Upper lobe of right lung (tissue), 1 donor: Measurements from ENCODE around the gene GPR141. TPM values are rescaled to one million over a fixed set of nuclear protein-coding genes. Genes with fewer than 3 reads are reported as not detected.

Experiments used
- ATAC-seq: fragments of 200-7000 bp; cut with Tn5 transposase; one replicate; pipeline ENCODE4 v1.9.1; 2020; ENCODE audit warnings: mild to moderate bottlenecking, moderate library complexity
- DNase-seq: peaks from one replicate; pipeline ENCODE4 v3.0.0-alpha.2; 2020
- H3K27ac ChIP-seq: fragments of 200-600 bp; one replicate; pipeline ENCODE4 v1.8.0; 2022
- H3K27me3 ChIP-seq: fragments of 200-600 bp; one replicate; pipeline ENCODE4 v1.8.0; 2022; ENCODE audit warnings: mild to moderate bottlenecking
- H3K36me3 ChIP-seq: fragments of 200-600 bp; one replicate; pipeline ENCODE4 v1.8.0; 2022
- H3K4me1 ChIP-seq: fragments of 200-600 bp; one replicate; pipeline ENCODE4 v1.8.0; 2022
- H3K4me3 ChIP-seq: fragments of 200-600 bp; one replicate; pipeline ENCODE4 v1.8.0; 2022; ENCODE audit warnings: mild to moderate bottlenecking
- H3K9me3 ChIP-seq: fragments of 200-600 bp; one replicate; pipeline ENCODE4 v1.8.0; 2022
- CTCF ChIP-seq: fragments of 200-600 bp; IDR thresholded peaks from one replicate; pipeline ENCODE4 v1.8.0; 2022; ENCODE audit warnings: antibody characterized with exemption
- intact Hi-C: fragments of 100-400 bp; cut with DNase I; formaldehyde crosslinking; loops from one replicate; pipeline ENCODE4 v1.11.0; 2022
- total RNA-seq: library from RNA; stranded (reverse); fragmentation: NEBNext Ultra II Directional; extraction: Animal tissue kit (Norgen Biotek cat#: 25700); gene quantifications from one replicate; pipeline ENCODE4 v1.2.1, GENCODE V29; 2021
- donor health status: DM: no; HTN: yes; CAD: no; lungs with severe emphysema.

Gene GPR141
- total RNA-seq, 1 donor from 2014 or later = 4.0 TPM

- Histone ChIP-seq H3K9me3 (no peaks in the 10 kb centered on the region), H3K27me3 (no peaks in the 10 kb centered on the region), H3K27ac (no peak overlapping the region), H3K4me1 (no peaks in the 10 kb centered on the region), H3K4me3 (no peak overlapping the region), H3K36me3 (no peaks in the 10 kb centered on the region)
- intact Hi-C loops = no loop called here
- ATAC-seq = no peak
- no peak for TF ChIP-seq CTCF
- DNase-seq = no peak
Measured at GRCh38 chr7:37771801-37772200, 88.2 kb downstream of the GPR141 start.

- H3K9me3 ChIP-seq = peaks cover 10% of the 10 kb centered on the region
- H3K4me3 ChIP-seq = no peak overlapping the region
- intact Hi-C loops = no loop called here
- ATAC-seq (no peak), DNase-seq (no peak)
- no peak for TF ChIP-seq CTCF
- no peaks in the 10 kb centered on the region for H3K27me3 ChIP-seq
- H3K27ac ChIP-seq = no peak overlapping the region
- no peaks in the 10 kb centered on the region for H3K36me3 ChIP-seq
- no peaks in the 10 kb centered on the region for H3K4me1 ChIP-seq
Measured at GRCh38 chr7:37775921-37776320, 92.4 kb downstream of the GPR141 start.

- no peak for TF ChIP-seq CTCF
- Histone ChIP-seq H3K27ac (no peak overlapping the region), H3K4me3 (no peak overlapping the region), H3K9me3 (peaks cover 10% of the 10 kb centered on the region), H3K27me3 (no peaks in the 10 kb centered on the region), H3K4me1 (no peaks in the 10 kb centered on the region), H3K36me3 (no peaks in the 10 kb centered on the region)
- ATAC-seq (no peak), DNase-seq (no peak)
- intact Hi-C loops = no loop called here
Measured at GRCh38 chr7:37781156-37781555, 97.6 kb downstream of the GPR141 start.

- no peak for TF ChIP-seq CTCF
- H3K4me1 ChIP-seq = no peaks in the 10 kb centered on the region
- intact Hi-C loops = no loop called here
- peaks cover 6% of the 10 kb centered on the region for H3K9me3 ChIP-seq
- ATAC-seq (no peak), DNase-seq (no peak)
- no peaks in the 10 kb centered on the region for H3K27me3 ChIP-seq
- no peak overlapping the region for H3K4me3 ChIP-seq
- no peak overlapping the region for H3K27ac ChIP-seq
- H3K36me3 ChIP-seq = no peaks in the 10 kb centered on the region
Measured at GRCh38 chr7:37782166-37782565, 98.6 kb downstream of the GPR141 start.

- no peaks in the 10 kb centered on the region for H3K4me1 ChIP-seq
Measured at GRCh38 chr7:37784015-37784414, 100.4 kb downstream of the GPR141 start.

More at GRCh38 chr7:37784015-37784414, 100.4 kb downstream of the GPR141 start:
- H3K4me3 ChIP-seq = no peak overlapping the region
- intact Hi-C loops = no loop called here
- no peak for ATAC-seq
- H3K36me3 ChIP-seq = no peaks in the 10 kb centered on the region
- H3K27me3 ChIP-seq = no peaks in the 10 kb centered on the region
- no peak for DNase-seq
- H3K9me3 ChIP-seq = no peaks in the 10 kb centered on the region
- no peak overlapping the region for H3K27ac ChIP-seq
- no peak for TF ChIP-seq CTCF
